HepG2 (cell line): ENCODE measurements around the gene MEGF11. TPM values are rescaled to one million over a fixed set of nuclear protein-coding genes. Genes with fewer than 3 reads are reported as not detected.

Experiments used
- ATAC-seq: fragments of 200-7000 bp; cut with Tn5 transposase; 3 replicates; pipeline ENCODE4 v1.9.1; 2020; ENCODE audit warnings: mild to moderate bottlenecking, moderate library complexity
- BruUV-seq: library from RNA; stranded (reverse); fragments of 400-500 nt; replicated peaks from 2 replicates; lab custom pipeline; 2021; lab: Mats Ljungman, UMichigan
- CTCF ChIA-PET: fragments of 300-600 bp; formaldehyde crosslinking; extraction: SDS; loops from one replicate; lab custom pipeline; 2021; ENCODE audit warnings: low total read pairs, inconsistent platforms, low intra/inter-chr PET ratio; lab: Yijun Ruan, JAX
- POLR2A ChIA-PET: fragments of 350-600 bp; sonication (Branson Sonifier 250); formaldehyde crosslinking; loops from one replicate; lab custom pipeline; 2020; ENCODE audit warnings: antibody characterized with exemption, inconsistent platforms; lab: Yijun Ruan, JAX
- DNase-seq: peaks from one replicate; pipeline ENCODE4 v3.0.0-alpha.2; 2015; ENCODE audit warnings: low spot score
- FAIRE-seq: peaks from 3 replicates; lab custom pipeline; 2011; peaks lifted over from hg19 to GRCh38; lab: Jason Lieb, UNC
- H2AFZ ChIP-seq: one replicate; pipeline ENCODE4 v1.6.1; 2011; ENCODE audit warnings: low read length, inconsistent platforms
- H3K27ac ChIP-seq: fragments of 300-600 bp; 3 replicates; pipeline ENCODE4 v1.8.0; 2011; ENCODE audit warnings: mixed run types, mild to moderate bottlenecking, mixed read lengths, low read length, inconsistent platforms; ENCODE audit not compliant: insufficient read depth; ENCODE audit errors: extremely low read length
- H3K27me3 ChIP-seq, 2 experiments: fragments of 200-600 bp in 1 of 2; 2 replicates in 1 of 2; 3 replicates in 1 of 2; pipeline versions ENCODE4 v1.6.0 to v1.8.0; 2011; ENCODE audit warnings: low read length in 2 of 2, mild to moderate bottlenecking in 2 of 2, moderate library complexity in 2 of 2, inconsistent platforms in 1 of 2; ENCODE audit not compliant: insufficient read depth in 2 of 2, control insufficient read depth in 1 of 2
- H3K36me3 ChIP-seq, 2 experiments: fragments of 200-600 bp in 1 of 2; replicated peaks in 1 of 2; 2 replicates in 1 of 2; 3 replicates in 1 of 2; pipeline versions ENCODE4 v1.5.1 to v1.8.0; 2011; ENCODE audit warnings: low read length in 2 of 2, inconsistent platforms in 1 of 2; ENCODE audit not compliant: insufficient read depth in 2 of 2, control insufficient read depth in 1 of 2
- H3K4me1 ChIP-seq: 2 replicates; pipeline ENCODE4 v1.5.1; 2012; ENCODE audit warnings: low read length, inconsistent platforms; ENCODE audit not compliant: insufficient read depth
- H3K4me2 ChIP-seq: 2 replicates; pipeline ENCODE4 v1.6.0; 2011; ENCODE audit warnings: low read depth, low read length, inconsistent platforms
- H3K4me3 ChIP-seq, 3 experiments: fragments of 200-600 bp in 1 of 3; sonication (generic), shearing (Covaris generic) in 1 of 3; replicated peaks in 1 of 3; 2 replicates each; pipeline ENCODE4 v1.5.1; 2011 to 2016; ENCODE audit warnings: low read length in 3 of 3, inconsistent platforms in 2 of 3, low read depth in 2 of 3, mild to moderate bottlenecking in 2 of 3, control low read depth in 1 of 3, mixed read lengths in 1 of 3; ENCODE audit not compliant: insufficient read depth in 1 of 3
- H3K79me2 ChIP-seq: one replicate; pipeline ENCODE4 v1.6.1; 2011; ENCODE audit warnings: low read length, inconsistent platforms; ENCODE audit not compliant: insufficient read depth
- H3K9ac ChIP-seq: 2 replicates; pipeline ENCODE4 v1.6.0; 2011; ENCODE audit warnings: mild to moderate bottlenecking, low read depth, low read length, inconsistent platforms; ENCODE audit not compliant: insufficient read depth
- H3K9me3 ChIP-seq: 2 replicates; pipeline ENCODE4 v1.5.1; 2012; ENCODE audit warnings: mild to moderate bottlenecking, low read length
- H4K20me1 ChIP-seq: 2 replicates; pipeline ENCODE4 v1.6.0; 2011; ENCODE audit warnings: inconsistent platforms, mild to moderate bottlenecking, low read length, moderate library complexity; ENCODE audit not compliant: insufficient read depth
- AKNA ChIP-seq: sonication (generic); formaldehyde crosslinking; IDR thresholded peaks from 2 replicates; pipeline ENCODE4 v1.4.0; 2020; ENCODE audit warnings: missing genetic modification reagents, borderline replicate concordance
- GABPA ChIP-seq, 2 experiments: IDR thresholded peaks; 2 replicates each; pipeline ENCODE4 v1.6.1; 2011 to 2016; ENCODE audit warnings: low read depth in 2 of 2, low read length in 1 of 2, missing biosample characterization in 1 of 2, missing genetic modification characterization in 1 of 2
- GTF2F1 ChIP-seq: fragments of 150-350 bp; IDR thresholded peaks from 2 replicates; pipeline ENCODE4 v1.6.1; 2014; ENCODE audit warnings: low read length
- KLF12 ChIP-seq: sonication (generic); formaldehyde crosslinking; IDR thresholded peaks from 2 replicates; pipeline ENCODE4 v1.4.0; 2020; ENCODE audit warnings: missing genetic modification reagents, borderline replicate concordance
- RFX3 ChIP-seq: IDR thresholded peaks from 2 replicates; pipeline ENCODE4 v1.6.1; 2016; ENCODE audit warnings: missing biosample characterization, missing genetic modification reagents
- TMF1 ChIP-seq: sonication (generic); formaldehyde crosslinking; IDR thresholded peaks from 2 replicates; pipeline ENCODE4 v1.8.1; 2022; ENCODE audit warnings: low read depth, missing genetic modification reagents
- ZNF143 ChIP-seq: sonication (generic); formaldehyde crosslinking; IDR thresholded peaks from 2 replicates; pipeline ENCODE4 v1.4.0; 2020; ENCODE audit warnings: missing genetic modification reagents
- ZNF207 ChIP-seq: fragments of 450-650 bp; IDR thresholded peaks from 2 replicates; pipeline ENCODE4 v1.6.1; 2016; ENCODE audit warnings: antibody characterized with exemption, borderline replicate concordance
- ZSCAN9 ChIP-seq: IDR thresholded peaks from 2 replicates; pipeline ENCODE4 v1.6.1; 2016; ENCODE audit warnings: borderline replicate concordance
- WGBS: methylation state at CpG from one replicate; pipeline ENCODE4 v1.1.6; 2017; ENCODE audit warnings: low lambda C conversion rate; 5-methylcytosine and 5-hydroxymethylcytosine counted together
- in situ Hi-C: cut with HindIII; loops from 2 replicates; pipeline ENCODE4 v1.10.0; 2017; ENCODE audit warnings: low pct_unique_long_range_greater_than_20kb; ENCODE audit not compliant: extremely low pct_ligation_motif_present
- intact Hi-C: fragments of 100-400 bp; cut with micrococcal nuclease; formaldehyde crosslinking; loops from one replicate; pipeline ENCODE4 v1.10.0; 2022; ENCODE audit not compliant: unreplicated experiment
- polyA plus RNA-seq, 8 experiments: library from polyadenylated mRNA; depleted of rRNA in 3 of 8; stranded (reverse) in 7 of 8; unstranded in 1 of 8; fragments of >200 nt; fragmentation: Illumina TruSeq in 4 of 8; extraction: Trizol in 4 of 8; gene quantifications; 2 replicates each; pipeline versions ENCODE4 v1.2.1 to v1.2.3, GENCODE V29; 2011 to 2016; ENCODE audit warnings: low read depth in 4 of 8, missing spikeins in 1 of 8, mixed read lengths in 1 of 8; ENCODE audit not compliant: insufficient read depth in 1 of 8
- total RNA-seq, 5 experiments: library from RNA; depleted of rRNA; stranded (reverse); fragments of >200 nt; fragmentation: Illumina TruSeq; extraction: Trizol; gene quantifications; 2 replicates each; pipeline ENCODE4 v1.2.3, GENCODE V29; 2016; ENCODE audit warnings: low read depth in 1 of 5

The MEGF11 gene
- total and polyA plus RNA-seq, 2 of the 13 experiments (the other 11 are each of a cell fraction or from before 2014, with no cell fraction given): not detected

- TF ChIP-seq AKNA (no peak), GABPA (IDR thresholded peaks at IDR 0.05; ENCODE audit: low read depth, low read length) (no peak), GABPA (CRISPR knock-in tag; IDR thresholded peaks at IDR 0.05; ENCODE audit: low read depth) (no peak), KLF12 (CRISPR knock-in tag) (no peak), RFX3 (CRISPR knock-in tag) (no peak), GTF2F1 (no peak)
- TF ChIP-seq, all 625 proteins: peak for 0
These were observed 120.2 kb downstream of the MEGF11 start (continued) for GRCh38 chr15:66133247-66133885.

GRCh38 chr15:66132251-66132816 is 121.2 kb downstream of the MEGF11 start:
- no peaks in the 10 kb centered on the region for H3K79me2 ChIP-seq
- TF ChIP-seq ZNF143 (peak; percentile 48; the same call in 1 of the 2 replicates), ZNF207 (no peak), ZSCAN9 (CRISPR knock-in tag) (no peak), TMF1 (CRISPR knock-in tag) (no peak)
- TF ChIP-seq, all 625 proteins: peak for 1
- ChIA-PET POLR2A (no interaction called here), CTCF (no interaction called here)
- no TSS peak for BruUV-seq
- Histone ChIP-seq H2AFZ (no peak overlapping the region), H3K4me1 (peaks cover 17% of the 10 kb centered on the region), H3K27ac (no peak overlapping the region), H3K9ac (no peak overlapping the region), H3K9me3 (no peaks in the 10 kb centered on the region), H3K27me3 (peaks cover 1 to 18% of the 10 kb centered on the region in 2 experiments; a peak in 3 of 5 replicates), H3K4me3 (no peak overlapping the region), H3K4me2 (no peak overlapping the region), H3K36me3 (no peaks in the 10 kb centered on the region), H4K20me1 (no peaks in the 10 kb centered on the region)
- intact Hi-C loops: no loop called here
- peak; percentile 3 for DNase-seq
- WGBS: 21% methylated on average over 5 of the region's 5 CpGs
- ATAC-seq: no peak; the same call in 2 of the 3 replicates
- no peak for FAIRE-seq
- in situ Hi-C loops: no loop called here
